ENCODE results near the gene KRTAP4-2. TPM values are rescaled to one million over a fixed set of nuclear protein-coding genes. Genes with fewer than 3 reads are reported as not detected.
"Not testable (repeated sequence)": the region's sequence is repeated elsewhere in the genome, so short reads cannot be mapped to it uniquely, and the experiment has no call there.

Gene KRTAP4-2
- total and polyA plus RNA-seq, 2 experiments from 2014 or later = not detected

GRCh38 chr17:41168121-41168520 is 9.9 kb downstream of the KRTAP4-2 start, which contains the start of gene KRTAP4-3:
Gene KRTAP4-3 (minus strand): TSS chr17:41168221. CDS start chr17:41168172, 49 bp downstream.
- Histone ChIP-seq H3K36me3 (replicated peaks; ENCODE audit: insufficient read depth, low read depth) (no peaks in the 10 kb centered on the region), H3K4me3 (no peak within 1 kb of the TSS), H3K27me3 (peaks cover 2% of the 10 kb centered on the region), H3K4me1 (ENCODE audit: insufficient read depth) (no peaks in the 10 kb centered on the region), H3K9me3 (ENCODE audit: low read depth) (no peaks in the 10 kb centered on the region), H2AFZ (no peak within 1 kb of the TSS), H3K9me2 (replicated peaks; ENCODE audit: insufficient read depth) (no peaks in the 10 kb centered on the region), H3K27ac (no peak within 1 kb of the TSS), H4K20me1 (ENCODE audit: insufficient read depth, poor library complexity, severe bottlenecking) (no peaks in the 10 kb centered on the region), H3K79me2 (no peaks in the 10 kb centered on the region), H3K4me2 (no peak within 1 kb of the TSS)
- TF ChIP-seq EZH2 (IDR thresholded peaks at IDR 0.05; ENCODE audit: borderline replicate concordance) (no peak), EZH2phosphoT487 (IDR thresholded peaks at IDR 0.05; ENCODE audit: low read depth, severe bottlenecking, unreplicated experiment) (no peak), CTCF (IDR thresholded peaks at IDR 0.05; ENCODE audit: poor library complexity) (no peak)
- DNase-seq (ENCODE audit: low spot score) = no peak
- WGBS (ENCODE audit: low lambda C conversion rate, missing lambda C conversion rate) = 86% methylated on average over 1 of the region's 1 CpG

- Histone ChIP-seq H3K4me1 (ENCODE audit: insufficient read depth) (no peaks in the 10 kb centered on the region), H3K27me3 (peaks cover 2% of the 10 kb centered on the region), H3K4me2 (no peak overlapping the region), H3K36me3 (replicated peaks; ENCODE audit: insufficient read depth, low read depth) (no peaks in the 10 kb centered on the region), H3K79me2 (no peaks in the 10 kb centered on the region), H3K27ac (no peak overlapping the region), H2AFZ (no peak overlapping the region), H3K9me2 (replicated peaks; ENCODE audit: insufficient read depth) (no peaks in the 10 kb centered on the region), H3K4me3 (no peak overlapping the region), H4K20me1 (ENCODE audit: insufficient read depth, poor library complexity, severe bottlenecking) (no peaks in the 10 kb centered on the region), H3K9me3 (ENCODE audit: low read depth) (no peaks in the 10 kb centered on the region)
- DNase-seq (ENCODE audit: low spot score) = no peak
- 90% methylated on average over 7 of the region's 7 CpGs for WGBS (ENCODE audit: low lambda C conversion rate, missing lambda C conversion rate)
- TF ChIP-seq EZH2phosphoT487 (IDR thresholded peaks at IDR 0.05; ENCODE audit: low read depth, severe bottlenecking, unreplicated experiment) (no peak), CTCF (IDR thresholded peaks at IDR 0.05; ENCODE audit: poor library complexity) (no peak), EZH2 (IDR thresholded peaks at IDR 0.05; ENCODE audit: borderline replicate concordance) (no peak)
Measured at GRCh38 chr17:41167561-41167960, 10.5 kb downstream of the KRTAP4-2 start.

- no peak overlapping the region for H3K4me2 ChIP-seq
- H2AFZ ChIP-seq = no peak overlapping the region
- TF ChIP-seq CTCF (IDR thresholded peaks at IDR 0.05; ENCODE audit: poor library complexity) (no peak), EZH2 (IDR thresholded peaks at IDR 0.05; ENCODE audit: borderline replicate concordance) (no peak), EZH2phosphoT487 (IDR thresholded peaks at IDR 0.05; ENCODE audit: low read depth, severe bottlenecking, unreplicated experiment) (no peak)
- H4K20me1 ChIP-seq (ENCODE audit: insufficient read depth, poor library complexity, severe bottlenecking) = no peaks in the 10 kb centered on the region
- H3K36me3 ChIP-seq (replicated peaks; ENCODE audit: insufficient read depth, low read depth) = no peaks in the 10 kb centered on the region
- no peak overlapping the region for H3K4me3 ChIP-seq
- no peak overlapping the region for H3K27ac ChIP-seq
- 75% methylated on average over 7 of the region's 7 CpGs for WGBS (ENCODE audit: low lambda C conversion rate, missing lambda C conversion rate)
- H3K9me3 ChIP-seq (ENCODE audit: low read depth) = no peaks in the 10 kb centered on the region
- H3K9me2 ChIP-seq (replicated peaks; ENCODE audit: insufficient read depth) = no peaks in the 10 kb centered on the region
- no peaks in the 10 kb centered on the region for H3K79me2 ChIP-seq
- H3K27me3 ChIP-seq = no peaks in the 10 kb centered on the region
- no peak for DNase-seq (ENCODE audit: low spot score)
- no peaks in the 10 kb centered on the region for H3K4me1 ChIP-seq (ENCODE audit: insufficient read depth)
Measured at GRCh38 chr17:41163828-41164227, 14.2 kb downstream of the KRTAP4-2 start.

GRCh38 chr17:41160648-41161047 is 17.4 kb downstream of the KRTAP4-2 start, which contains the start of gene KRTAP4-4:
Gene KRTAP4-4 (minus strand): TSS chr17:41160748. CDS start chr17:41160691, 57 bp downstream.
- TF ChIP-seq EZH2 (IDR thresholded peaks at IDR 0.05; ENCODE audit: borderline replicate concordance) = no peak
- no peak for TF ChIP-seq CTCF (IDR thresholded peaks at IDR 0.05; ENCODE audit: poor library complexity)
- no peak for TF ChIP-seq EZH2phosphoT487 (IDR thresholded peaks at IDR 0.05; ENCODE audit: low read depth, severe bottlenecking, unreplicated experiment)
- no peaks in the 10 kb centered on the region for H3K27me3 ChIP-seq
- no peaks in the 10 kb centered on the region for H3K36me3 ChIP-seq (replicated peaks; ENCODE audit: insufficient read depth, low read depth)
- DNase-seq (ENCODE audit: low spot score) = no peak
- H3K79me2 ChIP-seq = no peaks in the 10 kb centered on the region
- H3K27ac ChIP-seq = no peak within 1 kb of the TSS
- no peaks in the 10 kb centered on the region for H3K4me1 ChIP-seq (ENCODE audit: insufficient read depth)
- no peak within 1 kb of the TSS for H3K4me3 ChIP-seq
- no peaks in the 10 kb centered on the region for H4K20me1 ChIP-seq (ENCODE audit: insufficient read depth, poor library complexity, severe bottlenecking)
- 60% methylated on average over 1 of the region's 1 CpG for WGBS (ENCODE audit: low lambda C conversion rate, missing lambda C conversion rate)
- no peaks in the 10 kb centered on the region for H3K9me2 ChIP-seq (replicated peaks; ENCODE audit: insufficient read depth)
- no peaks in the 10 kb centered on the region for H3K9me3 ChIP-seq (ENCODE audit: low read depth)
- no peak within 1 kb of the TSS for H3K4me2 ChIP-seq
- no peak within 1 kb of the TSS for H2AFZ ChIP-seq

- not testable (repeated sequence) for H3K36me3 ChIP-seq (replicated peaks; ENCODE audit: insufficient read depth, low read depth); H3K4me1 ChIP-seq (ENCODE audit: insufficient read depth); H3K9me3 ChIP-seq (ENCODE audit: low read depth); H3K9me2 ChIP-seq (replicated peaks; ENCODE audit: insufficient read depth); H3K4me2 ChIP-seq; DNase-seq (ENCODE audit: low spot score); H3K27me3 ChIP-seq; H3K4me3 ChIP-seq; H2AFZ ChIP-seq; H3K79me2 ChIP-seq; H3K27ac ChIP-seq; H4K20me1 ChIP-seq (ENCODE audit: insufficient read depth, poor library complexity, severe bottlenecking)
- 82% methylated on average over 3 of the region's 3 CpGs for WGBS (ENCODE audit: low lambda C conversion rate, missing lambda C conversion rate)
Measured at GRCh38 chr17:41160190-41160589, 17.8 kb downstream of the KRTAP4-2 start.
